ENCODE data around the gene DDX11. TPM values are rescaled to one million over a fixed set of nuclear protein-coding genes. Genes with fewer than 3 reads are reported as not detected.
"Not testable (repeated sequence)": the region's sequence is repeated elsewhere in the genome, so short reads cannot be mapped to it uniquely, and the experiment has no call there.

DDX11 gene
- total RNA-seq, 1 experiment from 2014 or later: 136 TPM

DNA sequence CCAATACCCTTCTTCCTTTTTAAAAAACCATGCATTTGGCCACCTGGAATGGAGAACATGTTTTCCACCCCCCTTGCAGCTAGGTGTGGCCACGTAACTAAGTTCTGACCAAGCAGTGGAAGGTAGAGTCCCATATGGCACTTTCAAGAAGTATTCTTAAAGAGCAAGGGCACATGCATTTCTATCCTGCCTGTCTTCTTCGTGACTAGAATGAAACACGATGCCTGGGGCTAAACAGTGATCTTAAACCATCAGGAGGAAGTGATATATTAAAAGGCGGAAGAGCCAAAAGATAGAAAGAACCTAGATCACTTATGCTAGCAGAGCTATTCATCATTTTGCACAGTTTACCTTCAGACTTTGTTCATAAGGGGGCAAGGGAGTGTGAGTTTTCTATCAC, 16.0 kb upstream of the DDX11 start (continued):
- TF ChIP-seq, protein P1, sequence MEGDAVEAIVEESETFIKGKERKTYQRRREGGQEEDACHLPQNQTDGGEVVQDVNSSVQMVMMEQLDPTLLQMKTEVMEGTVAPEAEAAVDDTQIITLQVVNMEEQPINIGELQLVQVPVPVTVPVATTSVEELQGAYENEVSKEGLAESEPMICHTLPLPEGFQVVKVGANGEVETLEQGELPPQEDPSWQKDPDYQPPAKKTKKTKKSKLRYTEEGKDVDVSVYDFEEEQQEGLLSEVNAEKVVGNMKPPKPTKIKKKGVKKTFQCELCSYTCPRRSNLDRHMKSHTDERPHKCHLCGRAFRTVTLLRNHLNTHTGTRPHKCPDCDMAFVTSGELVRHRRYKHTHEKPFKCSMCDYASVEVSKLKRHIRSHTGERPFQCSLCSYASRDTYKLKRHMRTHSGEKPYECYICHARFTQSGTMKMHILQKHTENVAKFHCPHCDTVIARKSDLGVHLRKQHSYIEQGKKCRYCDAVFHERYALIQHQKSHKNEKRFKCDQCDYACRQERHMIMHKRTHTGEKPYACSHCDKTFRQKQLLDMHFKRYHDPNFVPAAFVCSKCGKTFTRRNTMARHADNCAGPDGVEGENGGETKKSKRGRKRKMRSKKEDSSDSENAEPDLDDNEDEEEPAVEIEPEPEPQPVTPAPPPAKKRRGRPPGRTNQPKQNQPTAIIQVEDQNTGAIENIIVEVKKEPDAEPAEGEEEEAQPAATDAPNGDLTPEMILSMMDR (IDR thresholded peaks at IDR 0.05 in 2 of 3, conservative IDR thresholded peaks at IDR 0.05 in 1 of 3; ENCODE audit: borderline replicate concordance in 1 of 3, insufficient read depth in 1 of 3, low read depth in 2 of 3, low read length in 2 of 3): no peak

DNA sequence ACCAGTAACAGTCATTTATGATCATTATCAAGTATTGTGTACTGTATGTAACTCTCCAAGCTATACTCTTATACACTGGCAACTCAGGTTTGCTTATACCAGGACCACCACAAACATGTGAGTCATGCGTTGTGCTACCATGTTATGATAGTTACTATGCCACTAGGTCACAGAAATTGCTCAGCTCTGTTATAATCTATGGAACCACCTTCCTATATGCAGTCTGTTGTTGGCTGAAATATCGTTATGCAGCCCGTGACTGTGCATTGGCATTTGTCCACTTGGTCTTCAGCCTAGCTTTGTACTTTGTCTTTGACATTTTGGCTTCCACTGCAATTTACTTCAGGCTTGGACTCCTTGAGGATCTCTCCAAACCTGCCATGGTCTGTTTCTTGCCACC, 7.5 kb upstream of the DDX11 start:
- H2AFZ ChIP-seq (ENCODE audit: low read depth, low read length, poor library complexity, severe bottlenecking); H3K9me2 ChIP-seq (ENCODE audit: insufficient read depth); intact Hi-C loops (cut with micrococcal nuclease); BruUV-seq (replicated peaks); DNase-seq (ENCODE audit: low read depth, low spot score); POLR2A ChIA-PET; H3K27ac ChIP-seq (ENCODE audit: low read depth, low read length); H3K9me3 ChIP-seq (ENCODE audit: control insufficient read depth in 1 of 2, insufficient read depth in 1 of 2, low read depth in 1 of 2, low read length in 2 of 2); H4K20me1 ChIP-seq (ENCODE audit: insufficient read depth); H3K4me1 ChIP-seq (ENCODE audit: control insufficient read depth in 1 of 2, insufficient read depth in 2 of 2, low read length in 2 of 2); CTCF ChIA-PET; H3K79me2 ChIP-seq (ENCODE audit: insufficient read depth, low read length); H3K27me3 ChIP-seq (ENCODE audit: insufficient read depth, low read length); RAD21 ChIA-PET (ENCODE audit: low non-redundant PET in 1 of 2, low total read pairs in 2 of 2, uncharacterized antibody in 2 of 2, unreplicated experiment in 2 of 2); H3K9ac ChIP-seq (ENCODE audit: low read length); H3K36me3 ChIP-seq (ENCODE audit: control insufficient read depth in 1 of 2, insufficient read depth in 2 of 2, low read length in 2 of 2); H3K4me3 ChIP-seq (replicated peaks in 1 of 2; ENCODE audit: low read depth in 1 of 2, low read length in 2 of 2); H3K4me2 ChIP-seq (ENCODE audit: low read length); ATAC-seq: not testable (repeated sequence)

DNA sequence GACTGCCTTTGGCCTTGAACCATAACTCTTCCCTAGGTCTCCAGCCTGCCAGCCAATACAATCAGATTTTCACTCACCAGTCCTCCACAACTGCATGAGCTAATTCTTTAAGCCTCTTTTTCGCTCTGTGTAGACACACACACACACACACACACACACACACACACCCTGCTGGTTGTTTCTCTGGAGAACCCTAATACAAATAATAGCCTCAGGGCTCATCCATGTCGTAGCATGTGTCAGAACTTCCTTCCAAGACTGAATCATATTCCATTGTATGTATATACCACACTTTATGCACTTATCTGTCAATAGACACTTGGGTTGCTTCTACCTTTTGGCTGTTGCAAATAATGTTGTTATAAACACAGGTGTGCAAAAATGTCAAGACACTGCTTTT, 6.0 kb upstream of the DDX11 start:
- H3K4me3 ChIP-seq (replicated peaks in 1 of 2; ENCODE audit: low read depth in 1 of 2, low read length in 2 of 2); H3K36me3 ChIP-seq (ENCODE audit: control insufficient read depth in 1 of 2, insufficient read depth in 2 of 2, low read length in 2 of 2); H3K4me1 ChIP-seq (ENCODE audit: control insufficient read depth in 1 of 2, insufficient read depth in 2 of 2, low read length in 2 of 2); H3K27ac ChIP-seq (ENCODE audit: low read depth, low read length); H3K79me2 ChIP-seq (ENCODE audit: insufficient read depth, low read length); H4K20me1 ChIP-seq (ENCODE audit: insufficient read depth); intact Hi-C loops (cut with micrococcal nuclease); RAD21 ChIA-PET (ENCODE audit: low non-redundant PET in 1 of 2, low total read pairs in 2 of 2, uncharacterized antibody in 2 of 2, unreplicated experiment in 2 of 2); H3K4me2 ChIP-seq (ENCODE audit: low read length); ATAC-seq; H3K9me3 ChIP-seq (ENCODE audit: control insufficient read depth in 1 of 2, insufficient read depth in 1 of 2, low read depth in 1 of 2, low read length in 2 of 2); POLR2A ChIA-PET; H3K9ac ChIP-seq (ENCODE audit: low read length); H3K9me2 ChIP-seq (ENCODE audit: insufficient read depth); CTCF ChIA-PET; H2AFZ ChIP-seq (ENCODE audit: low read depth, low read length, poor library complexity, severe bottlenecking); DNase-seq (ENCODE audit: low read depth, low spot score); H3K27me3 ChIP-seq (ENCODE audit: insufficient read depth, low read length); BruUV-seq (replicated peaks): not testable (repeated sequence)

DNA sequence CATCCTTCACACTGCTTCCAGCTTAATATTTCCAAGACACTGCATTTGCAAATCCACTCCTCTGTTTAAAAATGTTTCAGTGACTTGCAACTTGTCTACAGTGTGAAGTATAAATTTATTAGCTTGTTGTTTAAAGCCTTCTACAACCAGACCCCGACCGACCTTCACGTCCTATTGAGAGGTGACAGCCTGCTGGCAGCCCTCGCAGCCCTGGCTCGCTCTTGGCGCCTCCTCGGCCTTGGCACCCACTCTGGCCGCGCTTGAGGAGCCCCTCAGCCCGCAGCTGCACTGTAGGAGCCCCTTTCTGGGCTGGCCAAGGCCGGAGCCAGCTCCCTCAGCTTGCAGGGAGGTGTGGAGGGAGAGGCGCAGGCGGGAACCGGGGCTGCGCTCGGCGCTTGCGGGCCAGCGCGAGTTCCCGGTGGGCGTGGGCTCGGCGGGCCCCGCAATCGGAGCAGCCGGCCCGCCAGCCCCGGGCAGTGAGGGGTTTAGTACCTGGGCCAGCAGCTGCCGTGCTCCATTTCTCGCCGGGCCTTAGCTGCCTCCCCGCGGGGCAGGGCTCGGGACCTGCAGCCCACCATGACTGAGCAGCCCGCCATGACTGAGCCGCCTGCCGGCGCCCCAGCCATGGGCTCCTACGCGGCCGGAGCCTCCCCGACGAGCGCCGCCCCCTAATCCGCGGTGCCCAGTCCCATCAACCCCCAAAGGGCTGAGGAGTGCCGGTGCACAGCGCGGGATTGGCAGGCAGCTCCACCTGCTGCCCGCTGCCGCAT, 2.5 kb upstream of the DDX11 start:
- POLR2A ChIA-PET: not testable (repeated sequence)

More for the DNA sequence above, 2.5 kb upstream of the DDX11 start:
- H3K9me3 ChIP-seq (ENCODE audit: control insufficient read depth in 1 of 2, insufficient read depth in 1 of 2, low read depth in 1 of 2, low read length in 2 of 2); H3K9ac ChIP-seq (ENCODE audit: low read length); H3K4me3 ChIP-seq (replicated peaks in 1 of 2; ENCODE audit: low read depth in 1 of 2, low read length in 2 of 2); H4K20me1 ChIP-seq (ENCODE audit: insufficient read depth); H3K36me3 ChIP-seq (ENCODE audit: control insufficient read depth in 1 of 2, insufficient read depth in 2 of 2, low read length in 2 of 2); intact Hi-C loops (cut with micrococcal nuclease); BruUV-seq (replicated peaks); H3K4me2 ChIP-seq (ENCODE audit: low read length); RAD21 ChIA-PET (ENCODE audit: low non-redundant PET in 1 of 2, low total read pairs in 2 of 2, uncharacterized antibody in 2 of 2, unreplicated experiment in 2 of 2); H3K27ac ChIP-seq (ENCODE audit: low read depth, low read length); CTCF ChIA-PET; H2AFZ ChIP-seq (ENCODE audit: low read depth, low read length, poor library complexity, severe bottlenecking); H3K27me3 ChIP-seq (ENCODE audit: insufficient read depth, low read length); DNase-seq (ENCODE audit: low read depth, low spot score); H3K9me2 ChIP-seq (ENCODE audit: insufficient read depth); ATAC-seq: not testable (repeated sequence)
- Histone ChIP-seq H3K79me2 (ENCODE audit: insufficient read depth, low read length) (peaks cover 21% of the 10 kb centered on the region), H3K4me1 (ENCODE audit: control insufficient read depth in 1 of 2, insufficient read depth in 2 of 2, low read length in 2 of 2) (peaks cover 3 to 13% of the 10 kb centered on the region in 2 experiments; a peak in 2 of 4 replicates)
